Thymus (tissue), 11 donors: ENCODE results near the gene RRAS. TPM values are rescaled to one million over a fixed set of nuclear protein-coding genes. Genes with fewer than 3 reads are reported as not detected.
"Not testable (repeated sequence)": the region's sequence is repeated elsewhere in the genome, so short reads cannot be mapped to it uniquely, and the experiment has no call there.

ENCODE experiments used
- DNase-seq, 9 donors: peaks; one replicate each; pipeline ENCODE4 v3.0.0-alpha.2; 2013; ENCODE audit warnings: low spot score in 9 of 9, low read depth in 6 of 9, missing footprints in 1 of 9
- H3K27ac ChIP-seq, 2 donors: one replicate each; pipeline ENCODE4 v1.5.1; 2013; ENCODE audit warnings: control low read depth in 1 of 2, low read depth in 1 of 2, low read length in 1 of 2, mild to moderate bottlenecking in 1 of 2, moderate library complexity in 1 of 2
- H3K27me3 ChIP-seq, 2 donors: one replicate each; pipeline ENCODE4 v1.5.1; 2013; ENCODE audit warnings: low read length in 1 of 2; ENCODE audit not compliant: control insufficient read depth in 2 of 2, insufficient read depth in 1 of 2
- H3K36me3 ChIP-seq, 2 donors: one replicate each; pipeline ENCODE4 v1.5.1; 2013; ENCODE audit warnings: low read length in 1 of 2, mild to moderate bottlenecking in 1 of 2, moderate library complexity in 1 of 2; ENCODE audit not compliant: control insufficient read depth in 2 of 2, insufficient read depth in 2 of 2
- H3K4me1 ChIP-seq, 2 donors: one replicate each; pipeline ENCODE4 v1.5.1; 2013; ENCODE audit warnings: low read length in 2 of 2; ENCODE audit not compliant: control insufficient read depth in 2 of 2, insufficient read depth in 2 of 2
- H3K4me3 ChIP-seq, 2 donors: one replicate each; pipeline ENCODE4 v1.5.1; 2013; ENCODE audit warnings: low read length in 2 of 2, control low read depth in 1 of 2, mild to moderate bottlenecking in 1 of 2
- H3K9me3 ChIP-seq, 2 donors: one replicate each; pipeline ENCODE4 v1.5.1; 2013; ENCODE audit warnings: low read length in 1 of 2, mild to moderate bottlenecking in 1 of 2; ENCODE audit not compliant: control insufficient read depth in 2 of 2, insufficient read depth in 1 of 2
- WGBS: extraction: QIAGEN DNeasy Blood & Tissue Kit; methylation state at CpG from one replicate; pipeline ENCODE4 v1.1.7; 2013; 5-methylcytosine and 5-hydroxymethylcytosine counted together
- polyA plus RNA-seq: library from polyadenylated mRNA; stranded (reverse); fragments of 200-250 nt; gene quantifications from one replicate; pipeline ENCODE4 v1.2.3, GENCODE V29; 2013
- total RNA-seq: library from RNA; stranded (reverse); fragments of 120-200 nt; gene quantifications from one replicate; pipeline ENCODE4 v1.2.4, GENCODE V29; 2013
- donor health status: healthy.

Gene RRAS
- total and polyA plus RNA-seq, 2 donors, result 12.7 to 60.9 TPM

DNA sequence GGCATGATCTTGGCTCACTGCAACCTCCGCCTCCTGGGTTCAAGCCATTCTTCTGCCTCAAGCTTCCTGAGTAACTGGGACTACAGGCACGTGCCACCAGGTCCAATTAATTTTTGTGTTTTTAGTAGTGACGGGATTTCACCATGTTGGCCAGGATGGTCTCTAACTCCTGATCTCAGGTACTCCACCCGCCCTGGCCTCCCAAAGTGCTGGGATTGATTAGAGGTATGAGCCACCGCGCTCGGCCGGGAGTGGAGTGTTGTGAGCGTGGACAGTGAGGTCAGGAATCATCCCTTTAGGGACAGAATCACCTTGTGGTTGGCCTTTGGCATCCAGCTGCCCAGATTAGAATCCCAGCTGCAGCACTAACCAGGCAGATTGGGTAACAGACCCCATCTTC lies 10.3 kb downstream of the RRAS start:
- WGBS, result 98% methylated on average over 9 of the region's 9 CpGs
- Histone ChIP-seq H3K27ac (no peak overlapping the region), H3K27me3 (peaks cover 0 to 1% of the 10 kb centered on the region in 2 donors)

DNA sequence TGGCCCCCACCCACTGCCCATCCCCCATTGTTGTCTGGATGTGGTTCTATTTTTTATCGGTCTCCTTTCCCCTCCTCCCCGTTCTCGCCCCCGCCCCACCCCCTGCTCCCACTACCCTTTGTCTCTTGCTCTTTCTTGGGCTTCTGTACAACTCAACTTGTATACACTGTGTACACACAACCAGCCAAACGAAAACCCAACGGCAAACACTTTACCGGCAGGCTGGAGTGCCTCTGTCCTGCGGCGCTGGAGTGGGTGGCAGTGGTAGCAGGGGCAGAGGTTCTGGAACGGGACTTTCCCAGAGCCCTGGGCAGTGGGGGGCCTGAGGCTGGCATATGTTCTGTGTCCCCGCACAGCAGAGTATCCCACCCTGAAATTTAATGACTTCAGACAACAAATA lies 13.7 kb downstream of the RRAS start:
- WGBS, result 97% methylated on average over 11 of the region's 11 CpGs
- H3K27ac ChIP-seq, result no peak overlapping the region
- H3K36me3 ChIP-seq, result peaks cover 48 to 52% of the 10 kb centered on the region in 2 donors
- no peak for DNase-seq
- no peaks in the 10 kb centered on the region for H3K4me1 ChIP-seq
- H3K9me3 ChIP-seq, result no peaks in the 10 kb centered on the region
- no peak overlapping the region for H3K4me3 ChIP-seq
- no peaks in the 10 kb centered on the region for H3K27me3 ChIP-seq

More for the DNA sequence above, 10.3 kb downstream of the RRAS start:
- H3K36me3 ChIP-seq, result peaks cover 31 to 32% of the 10 kb centered on the region in 2 donors
- H3K9me3 ChIP-seq, result no peaks in the 10 kb centered on the region
- H3K4me1 ChIP-seq, result no peaks in the 10 kb centered on the region
- H3K4me3 ChIP-seq, result no peak overlapping the region
- DNase-seq, result no peak

DNA sequence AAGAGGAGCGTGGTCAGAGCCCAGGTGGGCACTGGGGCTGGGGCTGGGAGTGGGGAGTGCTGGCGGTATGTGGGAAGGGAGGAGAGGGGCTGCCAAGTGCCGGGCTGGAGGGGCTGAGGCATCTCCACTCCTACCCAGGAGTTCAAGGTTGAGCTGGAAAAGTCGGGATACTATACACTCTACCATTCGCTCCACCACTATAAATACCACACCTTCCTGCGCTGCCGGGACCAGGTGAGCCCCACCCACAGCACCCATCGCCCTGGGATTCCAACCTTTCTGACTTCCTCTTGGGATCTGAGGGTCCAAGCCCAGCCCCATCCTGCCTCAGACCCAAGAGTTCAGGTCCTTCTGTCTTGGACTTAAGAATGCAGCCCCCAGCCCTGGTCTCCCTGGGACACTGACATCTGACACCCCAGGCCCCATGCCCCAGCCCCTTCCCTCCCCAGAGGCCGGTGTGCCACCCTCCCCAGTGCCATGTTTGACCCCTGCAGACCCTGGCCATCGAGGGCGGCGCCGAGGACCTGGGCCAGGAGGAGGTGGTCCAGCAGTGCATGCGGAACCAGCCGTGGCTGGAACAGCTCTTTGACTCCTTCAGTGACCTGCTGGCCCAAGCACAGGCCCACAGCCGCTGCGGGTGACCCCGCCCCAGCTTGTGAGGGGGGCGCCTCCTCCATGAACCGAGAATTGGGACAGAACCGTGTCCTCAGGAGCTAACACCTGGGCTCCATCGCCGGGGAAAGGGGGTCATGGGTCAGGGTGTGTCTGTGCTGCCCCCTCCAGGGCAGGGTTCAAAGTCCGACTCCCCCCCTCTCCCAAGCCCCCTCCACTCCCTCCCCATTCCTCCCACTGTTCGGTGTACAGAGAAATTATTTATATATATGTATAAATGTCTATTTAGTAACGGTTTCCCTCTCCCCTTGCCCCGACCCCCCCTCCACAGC lies 14.7 kb downstream of the RRAS start:
- Histone ChIP-seq H3K4me3 (no peak overlapping the region), H3K27me3 (no peaks in the 10 kb centered on the region), H3K9me3 (no peaks in the 10 kb centered on the region), H3K4me1 (no peaks in the 10 kb centered on the region), H3K36me3 (peaks cover 53 to 62% of the 10 kb centered on the region in 2 donors), H3K27ac (no peak overlapping the region)
- 96% methylated on average over 27 of the region's 27 CpGs for WGBS
- no peak for DNase-seq

DNA sequence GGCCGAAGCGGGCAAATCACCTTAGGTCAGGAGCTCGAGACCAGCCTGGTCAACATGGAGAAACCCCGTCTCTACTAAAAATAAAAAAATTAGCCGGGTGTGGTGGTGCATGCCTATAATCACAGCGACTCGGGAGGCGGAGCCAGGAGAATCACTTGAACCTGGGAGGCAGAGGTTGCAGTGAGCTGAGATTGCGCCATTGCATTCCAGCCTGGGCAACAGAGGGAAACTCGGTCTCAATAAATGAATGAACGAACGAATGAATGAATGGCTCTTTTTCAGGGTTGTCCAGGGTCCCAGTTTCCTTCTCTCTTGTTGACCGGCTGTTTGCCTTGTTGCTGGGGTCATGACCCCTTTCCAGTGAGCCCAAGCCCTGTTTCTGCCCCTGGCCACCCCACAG lies 22.1 kb downstream of the RRAS start:
- H3K4me3 ChIP-seq, H3K27ac ChIP-seq, H3K27me3 ChIP-seq, DNase-seq, H3K4me1 ChIP-seq: not testable (repeated sequence)
- peaks cover 66 to 88% of the 10 kb centered on the region in 2 donors for H3K36me3 ChIP-seq
- 96% methylated on average over 13 of the region's 13 CpGs for WGBS
- peaks cover 3 to 13% of the 10 kb centered on the region in 2 donors for H3K9me3 ChIP-seq

DNA sequence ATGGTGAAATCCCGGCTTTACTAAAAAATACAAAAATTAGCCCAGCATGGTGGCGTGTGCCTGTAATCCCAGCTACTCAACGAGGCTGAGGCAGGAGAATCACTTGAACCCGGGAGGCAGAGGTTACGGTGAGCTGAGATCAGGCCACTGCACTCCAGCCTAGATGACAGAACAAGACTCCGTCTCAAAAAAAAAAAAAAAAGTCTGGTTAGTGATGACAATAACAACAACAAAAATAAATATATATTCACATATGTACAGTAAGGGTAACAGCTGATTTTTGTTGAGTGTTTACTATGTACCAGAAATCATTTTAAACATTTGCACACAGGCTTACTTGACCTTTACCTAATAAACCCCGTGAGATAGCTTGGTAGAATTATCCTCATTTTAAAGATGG lies 23.0 kb downstream of the RRAS start:
- DNase-seq, result no peak
- Histone ChIP-seq H3K36me3 (peaks cover 67 to 90% of the 10 kb centered on the region in 2 donors), H3K27ac (no peak overlapping the region), H3K4me3 (no peak overlapping the region), H3K27me3 (no peaks in the 10 kb centered on the region), H3K9me3 (peaks cover 3 to 13% of the 10 kb centered on the region in 2 donors), H3K4me1 (no peaks in the 10 kb centered on the region)
- 96% methylated on average over 7 of the region's 7 CpGs for WGBS

DNA sequence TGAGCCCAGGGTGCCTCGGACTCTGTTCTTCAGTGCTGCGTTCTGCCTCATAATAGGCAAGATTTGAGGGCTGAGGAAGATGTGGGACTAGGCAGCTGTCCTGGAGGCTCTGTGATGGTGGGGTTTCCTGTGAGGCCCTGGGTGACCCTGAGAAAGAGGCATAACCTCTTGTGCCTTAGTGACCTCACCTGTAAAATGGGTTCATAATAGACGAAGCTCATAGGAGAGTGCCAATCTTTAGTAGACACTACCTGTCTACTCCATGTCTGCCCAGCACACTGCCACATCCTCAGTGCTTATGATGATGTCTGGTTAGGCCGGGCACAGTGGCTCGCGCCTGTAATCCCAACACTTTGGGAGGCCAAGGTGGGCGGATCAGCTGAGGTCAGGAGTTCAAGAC lies 23.4 kb downstream of the RRAS start:
- H3K4me3 ChIP-seq, result no peak overlapping the region
- peaks cover 63 to 86% of the 10 kb centered on the region in 2 donors for H3K36me3 ChIP-seq
- no peak overlapping the region for H3K27ac ChIP-seq
- peaks cover 3 to 13% of the 10 kb centered on the region in 2 donors for H3K9me3 ChIP-seq
- no peaks in the 10 kb centered on the region for H3K27me3 ChIP-seq
- 99% methylated on average over 7 of the region's 7 CpGs for WGBS
- DNase-seq, result no peak
- H3K4me1 ChIP-seq, result no peaks in the 10 kb centered on the region

DNA sequence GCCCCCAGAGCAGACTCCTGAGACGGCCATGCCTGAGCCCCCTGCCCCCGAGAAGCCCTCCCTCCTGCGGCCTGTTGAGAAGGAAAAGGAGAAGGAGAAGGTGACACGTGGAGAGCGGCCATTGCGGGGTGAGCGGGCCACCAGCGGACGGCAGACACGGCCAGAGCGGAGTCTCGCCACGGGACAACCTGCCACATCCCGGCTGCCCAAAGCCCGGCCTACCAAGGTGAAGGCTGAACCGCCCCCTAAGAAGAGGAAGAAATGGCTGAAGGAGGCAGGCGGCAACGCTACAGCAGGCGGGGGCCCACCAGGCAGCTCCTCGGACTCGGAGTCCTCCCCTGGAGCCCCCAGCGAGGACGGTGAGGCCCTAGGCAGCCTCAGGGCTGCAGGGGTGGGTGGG lies 24.1 kb downstream of the RRAS start:
- no peak for DNase-seq
- H3K27ac ChIP-seq, result no peak overlapping the region
- peaks cover 65 to 79% of the 10 kb centered on the region in 2 donors for H3K36me3 ChIP-seq
- H3K4me3 ChIP-seq, result no peak overlapping the region
- no peaks in the 10 kb centered on the region for H3K4me1 ChIP-seq
- H3K27me3 ChIP-seq, result no peaks in the 10 kb centered on the region
- WGBS, result 98% methylated on average over 23 of the region's 23 CpGs
- H3K9me3 ChIP-seq, result peaks cover 3 to 13% of the 10 kb centered on the region in 2 donors

DNA sequence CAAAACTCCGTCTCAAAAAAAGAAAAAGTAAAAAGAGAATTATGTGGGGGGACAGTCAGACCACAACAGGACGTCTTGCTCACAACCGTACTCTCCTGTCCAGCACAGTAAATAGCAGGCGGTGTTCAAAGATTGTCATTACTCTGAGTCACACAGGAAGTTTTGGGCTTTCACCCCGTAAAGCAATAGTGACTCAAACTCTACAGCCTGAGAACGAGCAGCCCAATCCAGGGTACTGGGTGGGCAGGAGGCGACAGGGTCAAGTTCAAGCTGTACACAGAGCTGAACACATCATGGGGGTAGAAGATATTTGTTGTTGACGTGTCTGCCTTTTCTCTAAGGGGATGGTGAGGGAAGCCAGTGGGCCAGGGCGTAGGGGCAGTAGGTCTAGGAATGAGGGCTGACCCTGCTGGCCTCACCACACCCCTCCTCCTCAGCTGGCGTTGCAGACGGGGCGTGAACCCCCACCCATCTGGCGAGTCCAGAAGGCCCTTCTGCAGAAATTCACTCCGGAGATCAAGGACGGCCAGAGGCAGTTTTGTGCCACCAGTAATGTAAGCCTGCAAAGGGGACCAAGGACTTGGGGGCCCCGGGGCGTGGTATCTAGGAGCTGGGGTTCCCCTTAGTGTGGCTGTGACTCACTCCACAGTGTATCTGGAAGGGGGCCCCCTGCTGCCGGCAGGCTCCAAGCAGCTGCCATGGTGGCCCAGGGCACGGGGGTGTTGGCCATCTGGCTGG lies 25.7 kb downstream of the RRAS start:
- Histone ChIP-seq H3K36me3 (peaks cover 65 to 81% of the 10 kb centered on the region in 2 donors), H3K27ac (no peak overlapping the region)
- DNase-seq, result no peak

DNA sequence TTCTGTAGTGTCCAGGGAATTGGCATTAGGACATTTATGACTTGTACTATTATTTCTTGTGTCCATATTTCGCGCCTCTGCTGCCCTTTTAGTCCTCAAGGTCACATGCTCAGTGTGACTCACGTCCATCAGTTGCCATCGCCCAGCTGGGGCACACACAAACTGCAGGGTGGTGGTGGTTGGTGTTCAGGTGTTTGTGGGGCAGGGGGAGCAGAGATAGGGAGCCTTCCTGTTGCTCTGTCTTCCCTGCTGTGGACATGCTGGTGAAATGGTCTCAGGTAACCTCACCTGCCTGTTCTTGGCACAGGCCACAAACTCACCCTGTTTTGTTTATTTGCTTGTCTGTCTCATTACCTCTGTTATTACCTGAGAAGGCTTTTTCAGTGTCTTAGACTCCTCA lies 26.6 kb downstream of the RRAS start:
- H3K27ac ChIP-seq, result no peak overlapping the region
- peaks cover 3 to 13% of the 10 kb centered on the region in 2 donors for H3K9me3 ChIP-seq
- H3K27me3 ChIP-seq, result no peaks in the 10 kb centered on the region
- WGBS, result 94% methylated on average over 4 of the region's 4 CpGs
- no peak for DNase-seq
- peaks cover 67 to 83% of the 10 kb centered on the region in 2 donors for H3K36me3 ChIP-seq
- no peak overlapping the region for H3K4me3 ChIP-seq
- H3K4me1 ChIP-seq, result no peaks in the 10 kb centered on the region

More for the DNA sequence above, 25.7 kb downstream of the RRAS start:
- H3K4me3 ChIP-seq, result no peak overlapping the region
- 96% methylated on average over 19 of the region's 19 CpGs for WGBS
- no peaks in the 10 kb centered on the region for H3K27me3 ChIP-seq
- H3K9me3 ChIP-seq, result peaks cover 3 to 13% of the 10 kb centered on the region in 2 donors
- H3K4me1 ChIP-seq, result no peaks in the 10 kb centered on the region
